HEK293T (cell line): ENCODE measurements around the gene NUP42.

ENCODE experiments used
- BHLHE40 ChIP-seq: fragments of 450-650 bp; IDR thresholded peaks from 2 replicates; pipeline ENCODE4 v1.6.1; 2016; ENCODE audit warnings: mild to moderate bottlenecking, moderate library complexity, borderline replicate concordance
- FOXA1 ChIP-seq: fragments of 450-650 bp; IDR thresholded peaks from 2 replicates; pipeline ENCODE4 v1.6.1; 2016; ENCODE audit warnings: mild to moderate bottlenecking
- FOXM1 ChIP-seq: fragments of 450-650 bp; IDR thresholded peaks from 2 replicates; pipeline ENCODE4 v1.6.1; 2017; ENCODE audit warnings: mild to moderate bottlenecking, borderline replicate concordance
- SP1 ChIP-seq: fragments of 450-650 bp; IDR thresholded peaks from 2 replicates; pipeline ENCODE4 v1.6.1; 2017
- SUZ12 ChIP-seq: fragments of 450-650 bp; IDR thresholded peaks from 2 replicates; pipeline ENCODE4 v1.6.1; 2016; ENCODE audit warnings: mild to moderate bottlenecking
- TARDBP ChIP-seq: fragments of 450-650 bp; IDR thresholded peaks from 2 replicates; pipeline ENCODE4 v1.6.1; 2016

DNA sequence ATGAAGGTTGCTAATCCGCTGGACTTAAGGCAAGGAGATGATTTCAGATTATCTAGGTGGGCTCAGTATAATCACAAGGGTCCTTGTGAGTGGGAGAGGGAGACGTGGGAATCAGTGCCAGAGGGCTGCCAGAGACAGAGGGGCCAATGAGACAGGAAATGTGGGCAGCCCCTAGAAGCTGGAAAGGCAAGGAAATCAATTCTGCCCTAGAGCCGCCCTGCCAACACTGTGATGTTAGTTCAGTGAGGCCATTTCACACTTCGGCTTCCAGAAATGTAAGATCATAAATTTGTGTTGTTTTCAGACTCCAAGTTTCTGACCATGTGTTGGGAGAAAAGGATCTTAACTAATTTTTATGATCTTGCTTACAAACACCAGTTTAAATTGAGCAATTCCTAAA lies 61.1 kb downstream of the NUP42 start:
- no peak for TF ChIP-seq FOXA1
- no peak for TF ChIP-seq SUZ12
- TF ChIP-seq SP1, result no peak
- no peak for TF ChIP-seq TARDBP
- TF ChIP-seq FOXM1, result no peak
- TF ChIP-seq BHLHE40, result no peak
